LNCaP clone FGC (cell line): ENCODE results near the gene NPFFR1.
A peak's percentile ranks its signal among the peaks of the same experiment; 100 is the strongest.

Experiments
- DNase-seq: peaks from one replicate; pipeline ENCODE4 v3.0.0-alpha.2; 2011; ENCODE audit warnings: low read depth
- H3K4me3 ChIP-seq: 2 replicates; pipeline ENCODE4 v1.5.1; 2011; ENCODE audit warnings: mild to moderate bottlenecking, low read depth, low read length, control low read depth
- TF ChIP-seq, protein P1 (sequence below): IDR thresholded peaks from 2 replicates; pipeline ENCODE4 v1.5.1; 2012; ENCODE audit warnings: mild to moderate bottlenecking; ENCODE audit not compliant: control insufficient read depth, insufficient read depth; ENCODE audit errors: extremely low read depth

Gene NPFFR1

DNA sequence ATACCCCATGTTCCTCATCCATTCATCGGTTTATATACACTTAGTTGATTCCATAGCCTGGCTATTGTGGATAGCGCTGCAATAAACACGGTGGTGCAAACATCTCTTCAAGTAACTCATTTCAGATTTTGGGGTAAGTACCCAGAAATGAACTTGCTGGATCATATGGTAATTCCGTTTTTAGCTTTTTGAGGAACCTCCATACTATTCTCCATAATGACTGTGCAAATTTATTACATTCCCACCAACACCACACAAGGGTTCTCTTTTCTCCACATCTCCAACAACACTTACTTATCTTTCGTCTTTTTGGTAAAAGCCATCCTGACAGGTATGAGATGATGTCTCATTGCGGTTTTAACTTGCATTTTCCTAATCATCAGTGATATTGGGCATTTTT is 3.7 kb downstream of the NPFFR1 start:
- no peak for DNase-seq
- no peak overlapping the region for H3K4me3 ChIP-seq
- TF ChIP-seq, protein P1, sequence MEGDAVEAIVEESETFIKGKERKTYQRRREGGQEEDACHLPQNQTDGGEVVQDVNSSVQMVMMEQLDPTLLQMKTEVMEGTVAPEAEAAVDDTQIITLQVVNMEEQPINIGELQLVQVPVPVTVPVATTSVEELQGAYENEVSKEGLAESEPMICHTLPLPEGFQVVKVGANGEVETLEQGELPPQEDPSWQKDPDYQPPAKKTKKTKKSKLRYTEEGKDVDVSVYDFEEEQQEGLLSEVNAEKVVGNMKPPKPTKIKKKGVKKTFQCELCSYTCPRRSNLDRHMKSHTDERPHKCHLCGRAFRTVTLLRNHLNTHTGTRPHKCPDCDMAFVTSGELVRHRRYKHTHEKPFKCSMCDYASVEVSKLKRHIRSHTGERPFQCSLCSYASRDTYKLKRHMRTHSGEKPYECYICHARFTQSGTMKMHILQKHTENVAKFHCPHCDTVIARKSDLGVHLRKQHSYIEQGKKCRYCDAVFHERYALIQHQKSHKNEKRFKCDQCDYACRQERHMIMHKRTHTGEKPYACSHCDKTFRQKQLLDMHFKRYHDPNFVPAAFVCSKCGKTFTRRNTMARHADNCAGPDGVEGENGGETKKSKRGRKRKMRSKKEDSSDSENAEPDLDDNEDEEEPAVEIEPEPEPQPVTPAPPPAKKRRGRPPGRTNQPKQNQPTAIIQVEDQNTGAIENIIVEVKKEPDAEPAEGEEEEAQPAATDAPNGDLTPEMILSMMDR = no peak

- no peak for DNase-seq
- TF ChIP-seq, protein P1 = no peak
- H3K4me3 ChIP-seq = no peak overlapping the region
These were observed 6.3 kb downstream of the NPFFR1 start for GRCh38 chr10:70277396-70278030.

- no peak overlapping the region for H3K4me3 ChIP-seq
- TF ChIP-seq, protein P1 = no peak
- DNase-seq = no peak
These were observed 9.2 kb downstream of the NPFFR1 start for GRCh38 chr10:70274643-70275042.

DNA sequence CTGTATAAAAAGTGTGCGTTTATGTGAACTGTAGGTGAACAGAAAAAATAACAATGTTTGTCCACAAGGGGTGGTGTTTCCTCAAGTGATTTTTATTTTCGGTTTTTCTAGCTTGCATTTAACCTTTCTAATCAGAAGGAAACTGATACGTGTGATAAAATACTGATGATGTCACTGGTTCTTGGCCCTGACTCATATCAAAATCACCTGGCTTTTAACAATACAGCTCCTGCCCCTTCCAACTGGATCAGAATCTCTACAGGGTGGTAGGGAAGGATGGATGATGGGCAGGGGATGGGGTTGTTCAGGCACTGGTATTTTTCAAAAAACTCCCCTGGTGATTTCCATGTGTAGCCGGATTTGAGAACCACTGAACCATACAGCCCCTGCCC is 10.9 kb downstream of the NPFFR1 start:
- TF ChIP-seq, protein P1 = peak; percentile 43
- no peak overlapping the region for H3K4me3 ChIP-seq
- no peak for DNase-seq

GRCh38 chr10:70271996-70272924 is 11.5 kb downstream of the NPFFR1 start:
- TF ChIP-seq, protein P1 = no peak

DNA sequence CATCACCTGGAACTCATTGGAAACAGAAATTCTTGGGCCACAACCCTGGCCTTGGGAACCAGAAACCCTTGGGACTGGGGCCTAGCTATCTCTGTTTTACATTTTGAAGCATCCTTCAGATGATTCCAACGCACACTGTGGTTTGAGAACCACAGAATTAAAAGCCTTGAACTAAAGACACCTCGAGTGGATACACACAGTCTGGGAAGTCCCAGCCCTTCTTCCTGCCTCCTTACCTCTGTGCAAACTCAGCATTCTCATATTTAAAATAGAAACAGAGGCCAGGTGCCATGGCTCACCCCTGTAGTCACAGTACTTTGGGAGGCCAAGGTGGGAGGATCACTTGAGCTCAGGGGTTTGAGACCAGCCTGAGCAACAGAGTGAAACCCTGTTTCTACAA is 12.9 kb downstream of the NPFFR1 start:
- no peak overlapping the region for H3K4me3 ChIP-seq
- TF ChIP-seq, protein P1 = no peak
- no peak for DNase-seq

More at GRCh38 chr10:70271996-70272924, 11.5 kb downstream of the NPFFR1 start:
- DNase-seq = no peak
- no peak overlapping the region for H3K4me3 ChIP-seq
